OCI-LY7 (cell line): ENCODE results near the gene PARP3. TPM values are rescaled to one million over a fixed set of nuclear protein-coding genes. Genes with fewer than 3 reads are reported as not detected.
"Not testable (repeated sequence)": the region's sequence is repeated elsewhere in the genome, so short reads cannot be mapped to it uniquely, and the experiment has no call there.

Experiments
- BruUV-seq: library from RNA; stranded (reverse); fragments of 400-500 nt; replicated peaks from 2 replicates; lab custom pipeline; 2021; lab: Mats Ljungman, UMichigan
- CTCF ChIA-PET: fragments of 300-600 bp; sonication (Branson Sonifier 250); formaldehyde crosslinking; loops from one replicate; lab custom pipeline; 2022; ENCODE audit warnings: antibody characterized with exemption; ENCODE audit not compliant: unreplicated experiment; lab: Charles Lee
- POLR2A ChIA-PET: fragments of 300-600 bp; sonication (Branson Sonifier 250); formaldehyde crosslinking; loops from one replicate; lab custom pipeline; 2022; ENCODE audit warnings: antibody characterized with exemption; lab: Charles Lee
- DNase-seq: peaks from one replicate; pipeline ENCODE4 v3.0.0-alpha.2; 2015; ENCODE audit warnings: low spot score
- H2AFZ ChIP-seq: fragments of 200-600 bp; sonication (generic), shearing (Covaris generic); 2 replicates; pipeline ENCODE4 v1.6.1; 2014; ENCODE audit warnings: mild to moderate bottlenecking, antibody characterized with exemption, low read length, moderate library complexity
- H3K27ac ChIP-seq: fragments of 200-600 bp; sonication (generic); 2 replicates; pipeline ENCODE4 v1.5.1; 2014; ENCODE audit warnings: mixed run types, low read depth, mild to moderate bottlenecking, moderate library complexity, low read length, inconsistent platforms; ENCODE audit not compliant: poor library complexity, severe bottlenecking
- H3K36me3 ChIP-seq: fragments of 200-600 bp; sonication (generic); 2 replicates; pipeline ENCODE4 v1.6.1; 2014; ENCODE audit warnings: mild to moderate bottlenecking, antibody characterized with exemption, low read length, moderate library complexity, mixed read lengths; ENCODE audit not compliant: insufficient read depth
- H3K4me1 ChIP-seq: fragments of 200-600 bp; sonication (generic); 2 replicates; pipeline ENCODE4 v1.5.1; 2014; ENCODE audit warnings: mild to moderate bottlenecking, low read length; ENCODE audit not compliant: insufficient read depth, poor library complexity, severe bottlenecking
- H3K4me2 ChIP-seq: fragments of 200-600 bp; sonication (generic); 2 replicates; pipeline ENCODE4 v1.6.1; 2014; ENCODE audit warnings: mild to moderate bottlenecking, low read length
- H3K4me3 ChIP-seq: fragments of 200-600 bp; sonication (generic); 2 replicates; pipeline ENCODE4 v1.5.1; 2014; ENCODE audit warnings: mild to moderate bottlenecking, low read depth, low read length; ENCODE audit not compliant: poor library complexity, severe bottlenecking
- H3K79me2 ChIP-seq: fragments of 200-600 bp; sonication (generic); 2 replicates; pipeline ENCODE4 v1.6.1; 2016; ENCODE audit warnings: low read depth, mild to moderate bottlenecking, low read length, moderate library complexity, mixed read lengths; ENCODE audit not compliant: insufficient read depth
- H3K9me2 ChIP-seq: fragments of 200-600 bp; sonication (generic); 2 replicates; pipeline ENCODE4 v1.6.1; 2016; ENCODE audit warnings: mild to moderate bottlenecking, low read length, mixed read lengths; ENCODE audit not compliant: insufficient read depth
- H3K9me3 ChIP-seq: fragments of 200-600 bp; sonication (generic); 2 replicates; pipeline ENCODE4 v1.6.1; 2014; ENCODE audit warnings: mild to moderate bottlenecking, mixed run types, low read length, mixed read lengths
- H4K20me1 ChIP-seq: fragments of 200-600 bp; sonication (generic); 2 replicates; pipeline ENCODE4 v1.6.1; 2014; ENCODE audit warnings: mild to moderate bottlenecking, antibody characterized with exemption, low read length, moderate library complexity, mixed read lengths; ENCODE audit not compliant: insufficient read depth
- CTCF ChIP-seq: fragments of 200-600 bp; sonication (generic); conservative IDR thresholded peaks from 2 replicates; pipeline ENCODE4 v1.5.1; 2014; ENCODE audit warnings: mild to moderate bottlenecking, antibody characterized with exemption, low read length, moderate library complexity, mixed read lengths
- EZH2phosphoT487 ChIP-seq: fragments of 200-600 bp; sonication (generic); IDR thresholded peaks from 2 replicates; pipeline ENCODE4 v1.6.1; 2018; ENCODE audit warnings: low read depth, borderline replicate concordance, mild to moderate bottlenecking, mixed run types, antibody characterized with exemption, low read length, moderate library complexity, mixed read lengths
- intact Hi-C: fragments of 100-400 bp; cut with micrococcal nuclease; formaldehyde crosslinking; loops from one replicate; pipeline ENCODE4 v1.10.0; 2022; ENCODE audit not compliant: unreplicated experiment
- total RNA-seq, 2 experiments: library from RNA; depleted of rRNA in 1 of 2; stranded (reverse); fragments of >200 nt in 1 of 2; shearing (Covaris generic) in 1 of 2; gene quantifications; 2 replicates each; pipeline ENCODE4 v1.2.3, GENCODE V29; 2014 to 2022

PARP3 gene
- total RNA-seq, 2 experiments from 2014 or later: 11.9 to 12.0 TPM

GRCh38 chr3:51992017-51992682 lies 50.0 kb downstream of the PARP3 start:
- intact Hi-C loops: no loop called here
- Histone ChIP-seq H3K79me2 (peaks cover 27% of the 10 kb centered on the region), H3K9me2 (no peaks in the 10 kb centered on the region), H3K4me2 (0 out of 2 replicates have a peak overlapping the region, but pooled peaks have one; percentile 14), H3K4me3 (no peak overlapping the region), H3K4me1 (peaks cover 29% of the 10 kb centered on the region), H3K36me3 (peaks cover 44% of the 10 kb centered on the region), H3K9me3 (no peaks in the 10 kb centered on the region), H3K27ac (peak overlapping the region; percentile 14), H4K20me1 (peaks cover 12% of the 10 kb centered on the region; the same call in 1 of the 2 replicates), H2AFZ (no peak overlapping the region)
- CTCF ChIA-PET: no interaction called here
- POLR2A ChIA-PET: interaction anchor here (0.9 to 1.2 kb wide), 2 partner anchors 9 to 49 kb away, joined by 3 to 4 read pairs; partner anchors contain the start of gene ACY1
- TF ChIP-seq EZH2phosphoT487 (no peak), CTCF (no peak)
- no peak for DNase-seq
- BruUV-seq: no TSS peak

- H3K4me2 ChIP-seq: peak overlapping the region; percentile 96
- H2AFZ ChIP-seq, H3K4me3 ChIP-seq, H3K9me2 ChIP-seq, CTCF ChIA-PET, H3K9me3 ChIP-seq, DNase-seq, H3K27ac ChIP-seq: not testable (repeated sequence)
- peaks cover 12% of the 10 kb centered on the region; the same call in 1 of the 2 replicates for H4K20me1 ChIP-seq
- H3K36me3 ChIP-seq: peaks cover 44% of the 10 kb centered on the region
- POLR2A ChIA-PET: interaction anchor here (0.5 to 1.2 kb wide), 4 partner anchors 10 to 252 kb away, joined by 3 to 4 read pairs (median 3); partner anchors contain the start of gene ACY1
- H3K79me2 ChIP-seq: peaks cover 27% of the 10 kb centered on the region
- intact Hi-C loops: loop anchor here (2.0 kb wide), 1 partner anchor 19 kb away; the partner anchor contains the start of genes ABHD14A and ABHD14B
- TSS peak; percentile 86 for BruUV-seq
- peaks cover 29% of the 10 kb centered on the region for H3K4me1 ChIP-seq
Measured at GRCh38 chr3:51993657-51994056, 51.5 kb downstream of the PARP3 start.

- peak overlapping the region; percentile 96 for H3K4me3 ChIP-seq
Measured at GRCh38 chr3:51994530-51994929, 52.4 kb downstream of the PARP3 start.

More at GRCh38 chr3:51994530-51994929, 52.4 kb downstream of the PARP3 start:
- Histone ChIP-seq H4K20me1 (peaks cover 12% of the 10 kb centered on the region; the same call in 1 of the 2 replicates), H3K27ac (peak overlapping the region; percentile 60), H2AFZ (no peak overlapping the region), H3K4me1 (peaks cover 29% of the 10 kb centered on the region), H3K36me3 (peaks cover 44% of the 10 kb centered on the region), H3K4me2 (peak overlapping the region; percentile 96), H3K79me2 (peaks cover 27% of the 10 kb centered on the region), H3K9me2 (no peaks in the 10 kb centered on the region), H3K9me3 (no peaks in the 10 kb centered on the region)
- TF ChIP-seq CTCF (no peak), EZH2phosphoT487 (no peak)
- ChIA-PET CTCF (no interaction called here), POLR2A (interaction anchor here (0.7 to 2.4 kb wide), 4 partner anchors 21 to 190 kb away, joined by 3 to 11 read pairs (median 3); partner anchors contain the start of genes ABHD14B, PARP3 and RRP9)
- no peak for DNase-seq
- intact Hi-C loops: loop anchor here (2.0 kb wide), 1 partner anchor 20 kb away; the partner anchor contains the start of genes ABHD14A and ABHD14B
- BruUV-seq: no TSS peak
